ENCODE data around the gene RALGAPA2.

GRCh38 chr20:20454850-20455627 is 257.4 kb downstream of the RALGAPA2 start:
- no peak for TF ChIP-seq CTCF (IDR thresholded peaks at IDR 0.05; ENCODE audit: extremely low read depth in 1 of 2, insufficient read depth in 1 of 2, low read depth in 1 of 2, low read length in 2 of 2)
- no peak for TF ChIP-seq POLR2AphosphoS5 (IDR thresholded peaks at IDR 0.05; ENCODE audit: insufficient read depth, low read depth, low read length)
- no peak for TF ChIP-seq POLR2A (IDR thresholded peaks at IDR 0.05; ENCODE audit: low read depth, low read length)
- TF ChIP-seq EZH2 (IDR thresholded peaks at IDR 0.05; ENCODE audit: borderline replicate concordance, low read depth, low read length, severe bottlenecking) = no peak
- no peak for TF ChIP-seq GATA2 (IDR thresholded peaks at IDR 0.05; ENCODE audit: insufficient read depth, insufficient read length, low read depth, low read length)
- TF ChIP-seq JUN (IDR thresholded peaks at IDR 0.05; ENCODE audit: borderline replicate concordance, insufficient read depth, insufficient read length, low read depth) = no peak
- TF ChIP-seq FOS (IDR thresholded peaks at IDR 0.05; ENCODE audit: borderline replicate concordance, insufficient read depth, low read length) = no peak
- TF ChIP-seq MYC (IDR thresholded peaks at IDR 0.05; ENCODE audit: low read depth, low read length) = no peak
- no peak for TF ChIP-seq MAX (IDR thresholded peaks at IDR 0.05; ENCODE audit: insufficient read depth, insufficient read length)

Measured in endothelial cell of umbilical vein (primary cell).